Hematopoietic multipotent progenitor cell treated with erythropoietin and hydrocortisone succinate and interleukin-3 and kit ligand, for 4 days (in vitro differentiated cells): ENCODE measurements around the gene LRRC26.
"Not testable (repeated sequence)": the region's sequence is repeated elsewhere in the genome, so short reads cannot be mapped to it uniquely, and the experiment has no call there.

Experiments
- DNase-seq: peaks from one replicate; pipeline ENCODE4 v3.0.0-alpha.2; 2015

Gene LRRC26

DNA sequence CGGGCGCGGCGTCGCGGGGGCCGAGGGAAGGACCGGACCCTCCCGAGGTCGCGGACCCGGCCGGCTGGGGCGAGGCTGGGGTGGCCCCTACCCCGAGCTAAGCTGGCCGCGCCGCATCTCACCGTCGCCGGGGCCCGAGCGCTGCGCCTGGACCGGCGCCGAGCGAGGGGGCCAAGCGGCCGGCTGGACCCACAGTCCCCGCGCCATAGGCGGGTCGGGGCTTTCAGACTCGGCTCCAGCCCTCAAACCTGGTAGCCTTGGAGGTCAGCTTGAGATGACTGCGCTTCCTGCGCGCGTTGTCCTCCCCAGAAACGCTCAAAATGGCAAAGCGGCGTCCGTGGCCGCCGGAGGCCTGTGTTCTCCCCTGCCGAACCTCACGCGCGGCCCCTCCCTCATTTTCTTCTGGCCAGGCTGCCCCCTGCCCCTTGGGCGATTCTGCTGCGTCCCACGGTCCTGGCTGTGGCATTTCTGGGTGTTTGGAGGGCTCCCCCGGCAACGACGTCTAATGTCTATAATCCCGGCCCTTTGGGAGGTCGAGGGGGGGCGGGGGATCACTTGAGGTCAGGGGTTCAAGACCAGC is 39.6 kb downstream of the LRRC26 start:
- DNase-seq, result no peak

DNA sequence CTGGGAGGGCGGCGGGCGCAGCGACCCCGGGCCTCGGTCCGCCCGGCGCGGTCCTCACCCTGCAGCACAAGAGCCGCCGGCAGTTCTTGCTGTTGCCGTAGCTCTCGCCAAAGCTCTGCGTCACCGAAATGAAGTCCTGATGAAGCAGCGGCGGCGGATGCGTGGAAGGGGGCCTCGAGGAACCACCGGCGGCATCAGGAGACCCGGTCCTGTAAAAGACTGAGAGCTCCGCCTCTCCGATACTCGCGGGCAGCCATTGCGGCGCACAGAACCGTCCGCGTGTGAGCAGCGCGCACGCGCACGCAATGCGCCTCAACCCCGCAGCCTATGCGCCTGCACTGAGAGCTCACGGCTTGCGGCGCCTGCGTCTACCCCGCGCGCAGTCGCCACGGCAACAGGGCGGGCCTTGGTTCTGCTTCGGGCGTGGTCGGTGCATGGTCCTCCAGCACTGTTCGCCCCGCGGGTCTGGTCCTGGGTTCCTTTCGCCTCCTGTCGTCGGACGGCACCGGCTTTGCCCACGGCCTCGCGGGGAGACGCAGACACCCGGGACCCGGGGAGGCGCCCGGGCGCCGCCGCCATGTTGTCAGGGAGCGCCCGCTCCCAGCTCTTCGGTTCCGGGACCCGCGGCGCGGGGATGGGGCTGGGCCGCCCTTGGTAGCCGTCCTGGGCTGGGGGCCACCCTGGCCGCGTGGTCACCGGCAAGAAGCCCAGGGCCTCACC is 40.2 kb downstream of the LRRC26 start:
- DNase-seq, result peak; percentile 96

DNA sequence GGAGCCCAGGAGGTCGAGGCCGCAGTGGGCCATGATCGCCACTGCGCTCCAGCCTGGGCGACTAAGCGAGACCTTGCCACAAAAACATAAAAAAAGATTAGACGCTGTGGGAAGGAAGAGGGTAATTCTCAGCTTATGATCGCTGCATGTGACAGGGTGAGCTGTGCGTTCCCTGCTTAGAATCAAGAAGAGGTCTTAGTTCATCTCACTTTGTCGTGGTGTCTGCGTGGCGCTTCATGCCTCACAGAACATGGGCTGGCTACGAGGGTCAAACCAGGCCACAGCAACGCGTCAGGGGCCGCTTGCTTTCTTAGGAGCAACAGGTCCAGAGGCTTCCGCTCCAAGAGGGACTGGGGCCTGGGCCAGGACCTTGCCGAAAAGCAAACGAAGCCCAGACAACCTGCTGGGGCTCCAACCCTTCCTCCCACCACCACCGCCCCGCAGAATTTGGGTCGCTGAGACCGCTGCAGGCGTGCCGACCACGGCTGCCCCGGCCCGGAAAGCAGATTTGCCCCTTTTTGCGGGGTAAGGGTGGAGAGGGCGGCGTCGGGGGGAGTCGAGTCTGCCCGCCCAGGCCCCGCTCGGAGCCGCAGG is 40.9 kb downstream of the LRRC26 start:
- DNase-seq, result peak; percentile 41

DNA sequence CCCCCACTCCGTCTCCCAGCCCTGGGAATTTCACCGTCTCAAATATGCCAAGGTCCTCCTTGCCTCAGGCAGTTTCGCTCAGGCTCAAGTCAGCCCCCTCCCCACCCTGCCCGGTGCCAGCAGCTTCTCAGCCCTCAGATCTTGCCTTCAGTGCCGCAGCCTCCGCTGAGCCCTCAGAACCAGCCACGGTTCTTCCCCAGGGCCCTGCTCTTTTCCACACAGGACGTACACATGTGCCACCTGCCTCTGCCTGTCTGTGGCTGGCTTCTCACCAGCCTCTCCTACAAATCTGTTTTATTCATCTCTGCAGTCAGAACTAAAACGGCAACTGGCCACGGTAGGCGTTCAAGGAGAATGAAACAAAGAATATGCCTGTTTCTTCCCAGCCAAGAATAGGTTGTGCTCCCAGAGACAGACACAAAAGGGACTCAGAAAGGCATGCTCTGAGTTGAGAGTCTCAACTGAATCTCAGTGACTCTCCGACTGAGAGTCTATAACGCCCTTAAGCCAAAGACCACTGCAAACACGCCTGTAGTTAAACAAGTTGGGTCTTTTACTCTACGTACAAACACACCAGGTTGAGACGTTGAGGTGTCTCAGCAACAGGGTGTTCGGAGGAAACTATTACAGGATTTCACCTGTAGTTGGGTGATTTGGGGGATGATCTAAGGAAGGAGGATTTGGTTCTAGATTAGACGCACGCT is 41.5 kb downstream of the LRRC26 start:
- peak; percentile 42 for DNase-seq

DNA sequence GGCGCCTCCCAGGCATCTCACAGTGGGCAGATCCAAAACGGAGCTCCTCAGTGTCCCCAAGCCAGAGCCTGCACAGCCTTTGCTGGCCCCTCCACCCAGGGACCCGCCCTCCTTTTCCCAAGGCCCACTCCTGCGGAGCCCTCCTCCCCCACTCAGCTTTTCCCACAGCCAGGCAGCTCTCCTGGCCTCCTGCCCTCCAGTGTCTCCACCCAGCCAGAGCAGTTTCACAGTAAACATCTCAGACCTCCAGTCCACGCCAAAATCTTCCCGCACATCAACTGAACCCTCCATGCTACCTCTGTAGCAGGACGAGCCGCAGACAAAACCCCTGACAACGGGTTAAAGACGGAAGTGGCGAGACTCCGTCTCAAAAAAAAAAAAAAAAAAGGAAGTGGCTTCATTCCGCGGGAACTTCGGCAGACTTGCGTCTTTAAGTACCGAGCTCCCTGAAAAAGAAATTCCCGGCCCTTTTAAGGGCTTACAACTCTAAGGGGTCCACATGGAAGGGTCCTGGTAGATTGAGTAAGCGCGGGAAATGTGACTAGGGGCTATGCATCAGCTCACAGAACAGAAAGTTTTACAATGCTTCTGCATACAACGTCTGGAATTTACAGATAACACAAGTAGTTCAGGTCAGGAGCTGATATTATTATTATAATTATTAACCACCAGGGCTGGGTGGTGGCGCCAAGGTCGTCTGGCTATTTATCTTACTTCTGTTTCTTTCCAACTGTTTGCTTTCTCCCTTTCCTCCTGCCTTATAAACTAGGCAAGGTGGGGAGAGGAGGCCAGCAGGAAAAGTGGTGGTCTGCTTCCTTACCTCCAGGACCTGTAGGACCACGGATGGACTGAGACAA is 42.3 kb downstream of the LRRC26 start:
- DNase-seq, result peak; percentile 92

DNA sequence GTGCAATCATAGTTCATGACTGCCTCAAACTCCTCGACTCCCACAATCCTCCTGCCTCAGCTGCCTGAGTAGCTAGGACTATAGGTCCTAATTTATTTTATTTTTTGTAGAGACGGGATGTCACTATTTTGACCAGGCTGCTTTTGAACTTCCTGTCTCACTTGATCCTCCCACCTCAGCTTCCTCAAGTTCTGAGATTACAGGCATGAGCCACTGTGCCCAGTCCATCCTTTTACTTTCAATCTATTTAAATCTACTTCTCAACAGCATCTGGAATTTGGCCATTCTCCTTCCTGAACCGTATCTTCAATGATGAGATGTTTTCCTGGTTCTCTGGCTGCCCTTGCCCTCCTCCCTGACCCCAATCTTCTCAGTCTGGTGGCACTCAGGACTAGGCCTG is 43.1 kb downstream of the LRRC26 start:
- DNase-seq, result peak; percentile 40

DNA sequence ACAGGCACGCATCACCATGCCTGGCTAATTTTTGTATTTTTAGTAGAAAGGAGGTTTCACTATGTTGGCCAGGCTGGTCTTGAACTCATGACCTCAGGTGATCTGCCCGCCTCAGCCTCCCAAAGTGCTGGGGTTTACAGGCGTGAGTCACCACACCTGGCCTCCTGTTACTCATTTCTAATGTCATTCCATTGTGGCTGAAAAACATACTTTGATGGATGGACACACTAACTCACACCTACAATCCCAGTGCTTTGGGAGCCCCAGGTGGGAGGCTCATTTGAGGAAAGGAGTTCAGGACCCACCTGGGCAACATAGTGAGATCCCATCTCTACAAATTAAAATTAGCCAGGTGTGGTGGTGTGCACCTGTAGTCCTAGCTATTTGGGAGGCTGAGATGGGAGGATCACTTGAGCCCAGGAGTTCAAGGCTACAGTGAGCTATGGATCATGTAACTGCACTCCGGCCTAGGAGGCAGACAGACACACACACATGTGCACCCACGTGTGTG is 45.8 kb downstream of the LRRC26 start:
- not testable (repeated sequence) for DNase-seq

DNA sequence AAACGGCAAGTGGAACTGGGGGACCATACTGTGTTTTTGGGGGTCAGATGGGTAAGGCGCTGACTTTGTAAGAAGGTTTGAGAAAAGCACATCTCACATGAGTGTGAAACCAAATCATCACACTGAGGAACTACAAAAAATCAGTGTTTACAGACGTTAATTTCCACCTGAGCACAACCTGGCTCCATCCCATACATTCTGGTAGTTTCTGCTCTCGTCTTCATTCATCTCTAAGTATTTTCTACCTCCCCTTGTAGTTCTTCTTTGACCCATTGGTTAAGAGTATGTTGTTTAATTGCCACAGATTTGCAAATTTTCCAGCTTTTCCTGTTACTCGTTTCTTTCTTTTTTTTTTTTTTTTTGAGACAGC is 46.4 kb downstream of the LRRC26 start:
- DNase-seq, result no peak

DNA sequence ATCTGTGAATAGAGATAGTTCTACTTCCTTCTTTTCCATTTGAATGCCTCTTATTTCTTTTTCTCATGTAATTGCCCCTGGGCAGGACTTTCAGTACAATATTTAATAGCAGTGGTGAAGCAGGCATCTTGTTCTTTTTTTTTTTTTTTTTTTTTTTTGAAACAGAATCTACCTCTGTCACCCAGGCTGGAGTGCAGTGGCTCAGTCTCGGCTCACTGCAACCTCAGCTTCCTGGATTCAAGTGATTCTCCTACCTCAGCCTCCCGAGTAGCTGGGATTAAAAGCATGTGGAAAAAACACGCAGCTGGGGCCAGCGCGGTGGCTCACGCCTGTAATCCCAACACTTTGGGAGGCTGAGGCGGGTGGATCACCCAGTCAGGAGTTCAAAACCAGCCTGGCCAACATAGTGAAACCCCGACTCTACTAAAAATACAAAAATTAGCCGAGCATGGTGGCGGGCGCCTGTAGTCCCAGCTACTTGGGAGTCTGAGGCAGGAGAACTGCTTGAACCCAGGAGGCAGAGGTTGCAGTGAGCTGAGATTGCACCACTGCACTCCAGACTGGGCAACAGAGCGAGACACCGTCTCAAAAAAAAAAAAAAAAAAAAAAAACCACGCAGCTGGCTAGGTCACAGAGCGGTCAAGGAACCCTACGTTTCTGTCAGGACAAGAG is 46.9 kb downstream of the LRRC26 start:
- DNase-seq, result not testable (repeated sequence)

DNA sequence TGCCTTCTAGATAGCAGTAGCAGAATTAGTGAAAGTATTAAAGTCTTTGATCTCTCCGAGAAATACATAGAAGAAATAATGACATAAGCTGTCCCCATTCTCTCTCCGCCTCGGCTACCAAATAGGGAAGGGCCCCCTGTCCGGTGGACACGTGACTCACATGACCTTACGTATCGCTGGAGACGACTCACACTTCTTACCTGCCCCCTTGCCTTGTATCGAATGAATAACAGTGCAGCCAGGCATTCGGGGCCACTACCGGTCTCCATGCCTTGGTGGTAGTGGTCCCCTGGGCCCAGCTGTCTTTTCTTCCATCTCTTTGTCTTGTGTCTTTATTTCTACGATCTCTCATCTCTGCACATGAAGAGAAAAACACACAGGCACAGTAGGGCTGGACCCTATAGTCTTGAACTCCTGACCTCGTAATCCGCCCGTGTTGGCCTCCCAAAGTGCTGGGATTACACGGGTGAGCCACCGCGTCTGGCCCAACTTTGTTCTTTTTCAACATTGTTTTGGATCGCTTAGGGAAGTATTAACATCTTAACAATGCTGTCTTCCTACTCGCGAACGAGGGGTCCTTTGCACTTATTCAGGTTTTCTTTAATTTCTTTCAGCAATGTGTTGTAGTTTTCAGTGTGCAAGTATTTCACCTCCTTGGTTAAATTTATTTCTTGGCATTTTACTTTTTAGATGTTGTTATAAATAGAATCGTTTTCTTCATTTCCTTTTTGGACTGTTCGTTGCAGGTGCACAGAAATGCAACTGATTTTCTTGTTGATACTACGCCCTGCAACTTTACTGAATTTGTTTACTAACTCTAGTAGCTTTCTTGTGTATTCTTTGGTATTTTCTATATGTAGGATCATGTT is 47.7 kb downstream of the LRRC26 start:
- DNase-seq, result not testable (repeated sequence)
